NCI-H1436 treated with DMSO at 0.1 percent for 48 hours (cell line): Measurements from ENCODE around the gene OR4F6.
"Not testable (repeated sequence)": the region's sequence is repeated elsewhere in the genome, so short reads cannot be mapped to it uniquely, and the experiment has no call there.

Source experiments
- DNase-seq: peaks from one replicate; lab custom pipeline; 2025; lab: John Stamatoyannopoulos, UW

OR4F6 gene

DNA sequence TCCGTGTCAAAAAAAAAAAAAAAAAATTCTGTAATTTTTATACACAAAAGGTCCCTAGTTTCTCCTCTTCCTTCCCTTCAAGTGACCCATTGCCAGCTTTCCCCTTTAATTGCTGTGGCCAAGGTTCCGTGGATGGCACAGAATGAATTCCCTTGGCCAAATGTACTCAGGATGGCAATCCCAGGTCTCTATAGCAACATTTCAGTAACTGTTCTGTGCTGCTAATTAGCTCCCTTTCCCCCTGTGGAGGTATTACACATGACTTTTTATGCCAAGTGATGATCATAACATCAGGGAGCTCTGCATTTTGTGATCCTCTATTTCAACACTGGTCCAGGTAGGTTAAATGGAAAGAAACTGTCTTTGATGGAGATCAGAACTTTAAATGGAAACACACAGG lies at the start of gene OR4F6:
Gene OR4F6, plus strand, starts transcription at position 301 of the 400 bp plus-strand sequence. CDS start 2,211 bp downstream, outside the sequence.
- no peak for DNase-seq

- DNase-seq: not testable (repeated sequence)
These were observed 38.5 kb upstream of the OR4F6 start for GRCh38 chr15:101764669-101765339.

DNA sequence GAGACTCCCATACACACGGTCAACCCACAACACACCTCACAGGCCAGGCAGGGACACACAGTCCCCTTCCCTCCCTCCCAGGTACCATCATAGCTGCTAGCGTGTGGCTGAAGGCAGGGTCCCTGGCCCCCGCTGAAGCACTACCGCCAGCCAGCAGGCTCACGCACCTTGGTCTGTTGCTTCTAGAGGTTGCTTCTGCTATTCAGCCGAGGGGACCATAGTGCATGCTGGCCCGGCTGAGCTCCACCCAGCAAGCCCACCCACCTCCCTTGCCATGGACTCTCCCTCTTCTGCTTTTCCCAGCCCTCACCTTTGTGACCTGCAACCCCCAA lies 38.0 kb upstream of the OR4F6 start:
- not testable (repeated sequence) for DNase-seq

DNA sequence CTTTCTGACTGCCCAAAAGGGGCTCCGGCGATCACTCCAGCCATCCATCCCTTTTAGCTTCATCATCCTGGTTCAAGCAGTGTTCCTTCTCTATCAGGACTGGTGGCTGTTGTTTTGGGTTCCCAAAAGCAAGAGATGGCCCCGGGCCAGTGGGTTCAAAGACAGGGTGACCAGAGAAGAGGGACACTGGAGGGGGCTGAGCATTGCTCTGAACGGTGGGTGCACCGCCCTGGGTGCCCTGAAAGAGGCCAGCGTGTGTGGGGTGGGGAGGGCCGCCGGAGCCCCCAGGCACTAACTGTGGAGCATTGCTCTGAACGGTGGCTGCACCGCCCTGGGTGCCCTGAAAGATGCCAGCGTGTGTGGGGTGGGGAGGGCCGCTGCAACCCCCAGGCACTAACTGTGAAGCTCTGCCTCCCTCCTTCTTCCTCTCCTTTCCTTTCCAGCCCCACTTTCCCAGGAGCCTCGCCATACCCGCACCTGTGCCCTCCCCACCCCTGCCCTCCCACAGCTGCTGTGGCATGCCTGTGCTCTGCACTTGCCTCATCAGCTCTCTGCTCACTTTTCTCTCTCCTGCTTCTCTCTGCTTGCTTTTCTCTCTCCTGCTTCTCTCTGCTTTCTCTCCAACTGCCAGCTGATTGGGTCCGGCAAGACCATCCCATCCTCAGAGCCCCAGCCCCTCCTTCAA lies 37.4 kb upstream of the OR4F6 start:
- DNase-seq: no peak

- DNase-seq: not testable (repeated sequence)
These were observed 36.1 kb upstream of the OR4F6 start for GRCh38 chr15:101767083-101767640.

GRCh38 chr15:101772921-101773320 lies 30.4 kb upstream of the OR4F6 start:
- no peak for DNase-seq

DNA sequence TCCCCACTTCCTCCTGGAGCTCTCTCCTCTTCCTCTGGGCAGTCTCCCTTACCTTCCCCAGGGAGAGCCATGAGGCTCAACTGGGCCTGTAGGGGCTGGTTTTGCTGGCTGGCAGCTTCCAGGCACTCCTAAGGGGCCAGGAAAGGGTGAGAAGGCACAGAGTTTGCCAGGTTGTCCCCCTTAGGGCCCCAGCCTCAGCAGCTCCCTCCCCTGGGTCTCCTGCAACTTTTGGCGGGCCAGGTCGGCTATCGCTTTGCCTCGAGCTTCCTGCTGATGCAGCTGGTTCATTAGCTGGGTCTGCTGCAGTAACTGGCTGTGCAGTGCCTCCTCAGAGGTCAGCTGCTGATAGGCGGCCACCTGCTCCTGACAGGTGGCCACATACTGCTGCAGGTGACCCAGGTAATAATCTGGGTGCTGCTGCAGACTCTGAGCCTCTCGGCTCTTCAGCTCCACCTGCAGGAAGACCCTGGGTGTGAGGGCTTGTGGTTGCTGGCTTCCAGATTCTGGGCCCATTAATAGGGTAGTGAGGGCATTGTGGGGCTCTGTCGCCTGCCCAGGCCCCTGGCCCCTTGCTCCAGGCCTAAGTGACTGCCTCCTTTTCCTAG lies 29.7 kb upstream of the OR4F6 start:
- DNase-seq: no peak

DNA sequence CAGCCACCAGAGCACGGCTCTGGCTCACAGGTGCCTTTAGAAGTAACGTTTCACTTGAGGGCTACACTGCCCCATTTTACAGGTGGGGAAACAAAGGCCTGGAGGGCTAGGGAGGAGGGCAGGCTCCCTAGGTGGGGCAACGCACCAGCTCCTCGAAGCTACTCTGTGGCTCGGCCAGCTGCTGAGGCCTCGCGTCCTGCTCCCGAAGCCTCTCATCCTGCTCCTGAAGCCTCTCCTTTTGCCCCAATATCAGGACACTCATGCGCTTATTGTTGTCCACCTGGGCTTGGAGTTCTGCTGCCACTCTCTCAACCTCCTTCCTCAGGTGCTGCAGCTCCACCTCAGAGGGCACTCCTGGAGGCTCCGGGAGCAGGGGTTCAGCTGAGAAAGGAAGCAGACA lies 28.2 kb upstream of the OR4F6 start:
- DNase-seq: no peak

- not testable (repeated sequence) for DNase-seq
These were observed 24.7 kb upstream of the OR4F6 start for GRCh38 chr15:101778576-101778975.

DNA sequence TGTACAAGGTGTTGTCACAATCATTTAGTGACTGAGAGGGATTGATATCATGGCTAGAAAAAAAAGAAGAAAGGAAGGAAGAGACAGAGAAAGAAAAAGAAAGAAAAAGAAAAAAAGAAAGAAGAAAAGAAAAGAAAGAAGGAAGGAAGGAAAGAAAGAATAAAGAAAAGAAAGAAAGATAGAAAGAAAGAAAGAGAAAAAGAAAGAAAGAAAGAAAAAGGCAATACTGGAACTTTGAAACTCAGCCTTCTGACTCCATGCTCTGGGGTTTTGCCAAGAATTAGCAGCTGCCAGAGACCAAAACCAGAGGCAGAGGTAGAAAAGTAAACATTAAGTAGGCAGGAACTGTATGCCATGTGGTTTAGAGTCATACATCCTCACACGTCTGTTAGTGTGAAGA lies 23.1 kb upstream of the OR4F6 start:
- DNase-seq: not testable (repeated sequence)

GRCh38 chr15:101781928-101782327 lies 21.4 kb upstream of the OR4F6 start:
- no peak for DNase-seq

DNA sequence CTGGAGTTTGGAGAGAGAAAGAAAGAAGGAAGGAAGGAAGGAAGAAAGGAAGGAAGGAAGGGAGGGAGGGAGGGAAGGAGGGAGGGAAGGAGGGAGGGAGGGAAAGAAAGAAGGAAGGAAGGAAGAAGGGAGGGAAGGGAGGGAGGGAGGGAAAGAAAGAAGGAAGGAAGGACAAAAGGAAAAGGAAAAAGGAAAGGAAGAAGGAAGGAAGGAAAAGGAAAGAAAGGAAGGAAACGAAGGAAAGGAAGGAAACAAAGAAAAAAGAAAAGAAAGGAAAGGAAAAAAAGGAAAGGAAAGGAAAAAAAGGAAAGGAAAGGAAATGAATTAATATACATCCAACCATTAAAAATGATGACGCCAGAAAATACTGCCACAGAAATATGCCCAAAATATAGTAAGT lies 18.7 kb upstream of the OR4F6 start:
- no peak for DNase-seq

GRCh38 chr15:101786422-101786821 lies 16.9 kb upstream of the OR4F6 start:
- DNase-seq: not testable (repeated sequence)

GRCh38 chr15:101788001-101788400 lies 15.3 kb upstream of the OR4F6 start:
- not testable (repeated sequence) for DNase-seq

- DNase-seq: not testable (repeated sequence)
These were observed 14.6 kb upstream of the OR4F6 start for GRCh38 chr15:101788503-101789269.

DNA sequence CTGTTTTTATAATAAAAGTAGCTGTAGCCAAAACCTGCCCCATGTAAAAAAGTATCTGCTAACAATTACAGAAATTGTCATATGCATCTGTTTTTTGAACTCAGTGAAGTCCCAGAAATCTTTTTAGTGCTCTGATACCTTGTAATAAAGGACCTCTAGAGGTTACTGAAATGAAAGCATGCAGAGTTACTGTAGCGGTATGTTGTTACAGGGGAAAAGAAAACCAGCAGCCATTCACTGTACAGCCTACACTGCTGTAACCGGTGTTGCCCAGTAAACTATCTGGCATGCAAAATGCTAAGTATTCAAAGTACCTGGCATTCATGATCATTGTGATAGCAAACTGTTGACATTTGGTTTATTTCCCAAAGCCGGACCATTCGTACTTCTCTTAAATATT lies 12.6 kb upstream of the OR4F6 start:
- not testable (repeated sequence) for DNase-seq

DNA sequence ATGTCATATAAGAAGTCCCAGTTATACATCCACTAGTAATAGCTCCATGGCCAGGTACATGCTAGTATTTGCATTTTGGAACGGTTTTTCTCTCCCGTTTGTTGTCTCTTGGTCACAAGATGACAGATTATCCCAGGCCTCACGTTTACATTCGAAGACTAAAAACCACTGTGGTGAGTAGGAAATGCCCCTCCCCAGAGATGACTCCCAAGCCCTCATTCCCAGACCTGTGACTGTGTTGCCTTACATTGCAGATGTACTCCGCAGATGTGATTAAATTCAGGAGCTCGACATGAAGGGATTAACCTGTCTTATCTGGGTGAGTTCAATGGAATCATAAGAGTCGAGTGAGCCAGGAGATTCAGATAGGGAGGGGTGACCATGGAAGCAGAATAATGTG lies 9.3 kb upstream of the OR4F6 start:
- not testable (repeated sequence) for DNase-seq

- DNase-seq: no peak
These were observed 7.9 kb upstream of the OR4F6 start for GRCh38 chr15:101795455-101795854.

GRCh38 chr15:101799665-101800064 lies 3.6 kb upstream of the OR4F6 start:
- DNase-seq: no peak

DNA sequence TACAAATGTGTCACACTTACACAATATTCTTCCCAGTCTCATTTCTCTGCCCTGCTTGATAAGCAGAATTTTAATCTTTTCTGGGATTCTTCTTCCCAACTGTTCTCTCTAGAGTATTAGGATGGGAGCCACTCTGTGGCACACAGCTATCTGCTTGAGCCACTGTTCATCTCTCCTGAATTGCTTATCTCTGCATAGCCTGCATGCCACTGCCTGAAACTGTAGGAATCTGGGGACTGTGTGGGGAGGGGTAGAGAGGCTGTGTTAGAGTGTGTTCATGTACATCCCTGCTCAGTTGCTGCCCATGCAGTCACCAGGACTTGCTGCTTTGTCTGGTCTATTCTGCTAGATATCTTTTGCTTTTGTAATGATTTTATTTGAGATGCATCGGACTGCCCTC lies 2.3 kb upstream of the OR4F6 start:
- DNase-seq: no peak

- no peak for DNase-seq
These were observed 367 bp downstream of the OR4F6 start for GRCh38 chr15:101803676-101804075.

GRCh38 chr15:101804375-101804774 lies 1.1 kb downstream of the OR4F6 start:
- DNase-seq: no peak
